H1 (cell line): ENCODE results near the gene SNX21.

Source experiments
- ATF3 ChIP-seq: IDR thresholded peaks from 2 replicates; pipeline ENCODE4 v1.6.1; 2011; ENCODE audit warnings: low read depth, mild to moderate bottlenecking, low read length; ENCODE audit not compliant: insufficient read depth
- BACH1 ChIP-seq: IDR thresholded peaks from 2 replicates; pipeline ENCODE4 v1.6.1; 2012; ENCODE audit warnings: low read length, improper control_type of control experiment
- CHD2 ChIP-seq: IDR thresholded peaks from 2 replicates; pipeline ENCODE4 v1.6.1; 2012; ENCODE audit warnings: low read length, improper control_type of control experiment
- CTCF ChIP-seq, 3 experiments: IDR thresholded peaks; 1 replicate in 2 of 3; 2 replicates in 1 of 3; pipeline versions ENCODE4 v1.5.1 to v1.6.1; 2011; ENCODE audit warnings: low read length in 3 of 3, mild to moderate bottlenecking in 3 of 3, inconsistent platforms in 2 of 3, low read depth in 1 of 3, moderate library complexity in 1 of 3; ENCODE audit not compliant: insufficient read depth in 1 of 3; ENCODE audit errors: control extremely low read depth in 1 of 3
- EP300 ChIP-seq, 2 experiments: IDR thresholded peaks; 1 replicate in 1 of 2; 2 replicates in 1 of 2; pipeline ENCODE4 v1.6.1; 2011 to 2012; ENCODE audit warnings: low read depth in 2 of 2, low read length in 2 of 2, mild to moderate bottlenecking in 2 of 2, borderline replicate concordance in 1 of 2, inconsistent platforms in 1 of 2, moderate library complexity in 1 of 2
- EZH2 ChIP-seq: fragments of 200-600 bp; sonication (generic); IDR thresholded peaks from 2 replicates; pipeline ENCODE4 v1.7.1; 2012; ENCODE audit warnings: low read depth, mild to moderate bottlenecking, moderate library complexity, low read length, inconsistent platforms; ENCODE audit not compliant: severe bottlenecking
- KDM1A ChIP-seq: fragments of 200-600, 300-600 bp; sonication (generic); IDR thresholded peaks from 2 replicates; pipeline ENCODE4 v1.7.1; 2016; ENCODE audit warnings: mild to moderate bottlenecking, low read length, borderline replicate concordance
- MAX ChIP-seq: IDR thresholded peaks from 2 replicates; pipeline ENCODE4 v1.6.1; 2012; ENCODE audit warnings: inconsistent platforms
- POLR2A ChIP-seq, 2 experiments: IDR thresholded peaks; 1 replicate in 1 of 2; 2 replicates in 1 of 2; pipeline ENCODE4 v1.6.1; 2011; ENCODE audit warnings: low read depth in 2 of 2, low read length in 2 of 2, mild to moderate bottlenecking in 2 of 2; ENCODE audit errors: control extremely low read depth in 1 of 2
- RFX5 ChIP-seq: IDR thresholded peaks from 2 replicates; pipeline ENCODE4 v1.6.1; 2011; ENCODE audit warnings: low read depth, low read length, improper control_type of control experiment, borderline replicate concordance
- SP2 ChIP-seq: IDR thresholded peaks from 2 replicates; pipeline ENCODE4 v1.6.1; 2012; ENCODE audit warnings: mild to moderate bottlenecking, low read length, inconsistent platforms
- SRF ChIP-seq: IDR thresholded peaks from 2 replicates; pipeline ENCODE4 v1.6.1; 2011; ENCODE audit warnings: mild to moderate bottlenecking, low read depth, low read length, moderate library complexity
- USF2 ChIP-seq: IDR thresholded peaks from 2 replicates; pipeline ENCODE4 v1.6.1; 2011; ENCODE audit warnings: low read length, improper control_type of control experiment
- YY1 ChIP-seq: IDR thresholded peaks from 2 replicates; pipeline ENCODE4 v1.6.1; 2011; ENCODE audit warnings: low read depth, mild to moderate bottlenecking, low read length

- TF ChIP-seq BACH1 (no peak), EZH2 (no peak), YY1 (no peak), POLR2A (IDR thresholded peaks at IDR 0.05; ENCODE audit: control extremely low read depth in 1 of 2, low read depth in 2 of 2, low read length in 2 of 2) (no peak), MAX (no peak), ATF3 (no peak), CTCF (IDR thresholded peaks at IDR 0.05; ENCODE audit: control extremely low read depth in 1 of 3, insufficient read depth in 1 of 3, low read depth in 1 of 3, low read length in 3 of 3) (no peak), EP300 (IDR thresholded peaks at IDR 0.05; ENCODE audit: borderline replicate concordance in 1 of 2, low read depth in 2 of 2, low read length in 2 of 2) (no peak), USF2 (no peak), KDM1A (no peak), RFX5 (no peak), SRF (no peak), SP2 (no peak), CHD2 (no peak)
Measured at GRCh38 chr20:45840700-45841198, 7.2 kb downstream of the SNX21 start.
